Panc1 (cell line): Measurements from ENCODE around the gene ZSWIM7. TPM values are rescaled to one million over a fixed set of nuclear protein-coding genes. Genes with fewer than 3 reads are reported as not detected.

ENCODE experiments used
- ATAC-seq: fragments of 200-7000 bp; cut with Tn5 transposase; 2 replicates; pipeline ENCODE4 v1.9.1; 2020; ENCODE audit warnings: mild to moderate bottlenecking, moderate library complexity
- BruUV-seq: library from RNA; stranded (reverse); fragments of 400-500 nt; replicated peaks from 2 replicates; lab custom pipeline; 2021; lab: Mats Ljungman, UMichigan
- CTCF ChIA-PET: fragments of 300-600 bp; sonication (Branson Sonifier 250); formaldehyde crosslinking; loops from one replicate; lab custom pipeline; 2022; ENCODE audit warnings: antibody characterized with exemption; lab: Charles Lee
- POLR2A ChIA-PET: fragments of 300-600 bp; sonication (Branson Sonifier 250); formaldehyde crosslinking; loops from one replicate; lab custom pipeline; 2022; ENCODE audit warnings: antibody characterized with exemption; lab: Charles Lee
- DNase-seq: peaks from one replicate; pipeline ENCODE4 v3.0.0-alpha.2; 2010; ENCODE audit warnings: low read depth, low spot score
- H3K27ac ChIP-seq: 2 replicates; pipeline ENCODE4 v1.5.1; 2011; ENCODE audit warnings: mild to moderate bottlenecking, low read length, inconsistent platforms
- H3K27me3 ChIP-seq: fragments of 200-500 bp; sonication (Bioruptor generic); 2 replicates; pipeline ENCODE4 v1.6.0; 2014; ENCODE audit warnings: low read length, inconsistent platforms; ENCODE audit not compliant: control insufficient read depth, insufficient read depth
- H3K36me3 ChIP-seq: fragments of 200-500 bp; sonication (Bioruptor generic); 2 replicates; pipeline ENCODE4 v1.5.1; 2014; ENCODE audit warnings: inconsistent platforms, mild to moderate bottlenecking, low read length, moderate library complexity; ENCODE audit not compliant: control insufficient read depth, insufficient read depth
- H3K4me1 ChIP-seq: 2 replicates; pipeline ENCODE4 v1.5.1; 2011; ENCODE audit warnings: inconsistent platforms, mild to moderate bottlenecking, low read length, moderate library complexity; ENCODE audit not compliant: control insufficient read depth, insufficient read depth
- H3K4me3 ChIP-seq, 2 experiments: 2 replicates each; pipeline ENCODE4 v1.5.1; 2011 to 2012; ENCODE audit warnings: low read depth in 2 of 2, low read length in 2 of 2, mild to moderate bottlenecking in 2 of 2, inconsistent platforms in 1 of 2, moderate library complexity in 1 of 2
- H3K9me3 ChIP-seq: fragments of 200-500 bp; sonication (Bioruptor generic); 2 replicates; pipeline ENCODE4 v1.5.1; 2014; ENCODE audit warnings: low read depth, mild to moderate bottlenecking, inconsistent platforms, low read length, moderate library complexity; ENCODE audit not compliant: control insufficient read depth, insufficient read depth
- POLR2AphosphoS5 ChIP-seq: IDR thresholded peaks from 2 replicates; pipeline ENCODE4 v1.6.1; 2012; ENCODE audit warnings: mild to moderate bottlenecking, low read depth, low read length, moderate library complexity
- SIN3A ChIP-seq: IDR thresholded peaks from 2 replicates; pipeline ENCODE4 v1.6.1; 2012; ENCODE audit warnings: low read depth, mild to moderate bottlenecking, low read length, moderate library complexity, borderline replicate concordance; ENCODE audit not compliant: insufficient read depth
- TCF7L2 ChIP-seq: IDR thresholded peaks from 2 replicates; pipeline ENCODE4 v1.6.1; 2011; ENCODE audit warnings: mild to moderate bottlenecking, low read depth, low read length, inconsistent platforms
- in situ Hi-C: cut with HindIII; loops from 2 replicates; pipeline ENCODE4 v1.10.0; 2016; ENCODE audit warnings: low sequenced_read_pairs, low pct_unique_long_range_greater_than_20kb
- intact Hi-C: fragments of 100-400 bp; cut with micrococcal nuclease; formaldehyde crosslinking; loops from one replicate; pipeline ENCODE4 v1.10.0; 2022; ENCODE audit not compliant: unreplicated experiment
- total RNA-seq: library from RNA; stranded (reverse); gene quantifications from one replicate; pipeline ENCODE4 v1.2.1, GENCODE V29; 2021; ENCODE audit not compliant: unreplicated experiment
- TF ChIP-seq, protein P1 (sequence below), 2 experiments: IDR thresholded peaks; 2 replicates each; pipeline ENCODE4 v1.6.1; 2011 to 2012; ENCODE audit warnings: low read depth in 2 of 2, control low read depth in 1 of 2, low read length in 1 of 2, mild to moderate bottlenecking in 1 of 2, moderate library complexity in 1 of 2; ENCODE audit not compliant: insufficient read depth in 1 of 2
- TF ChIP-seq, protein P2 (sequence below): fragments of 450-650 bp; IDR thresholded peaks from 2 replicates; pipeline ENCODE4 v1.5.1; 2017; ENCODE audit warnings: mild to moderate bottlenecking

The ZSWIM7 gene
- total RNA-seq, 1 experiment from 2014 or later, result 17.5 TPM

DNA sequence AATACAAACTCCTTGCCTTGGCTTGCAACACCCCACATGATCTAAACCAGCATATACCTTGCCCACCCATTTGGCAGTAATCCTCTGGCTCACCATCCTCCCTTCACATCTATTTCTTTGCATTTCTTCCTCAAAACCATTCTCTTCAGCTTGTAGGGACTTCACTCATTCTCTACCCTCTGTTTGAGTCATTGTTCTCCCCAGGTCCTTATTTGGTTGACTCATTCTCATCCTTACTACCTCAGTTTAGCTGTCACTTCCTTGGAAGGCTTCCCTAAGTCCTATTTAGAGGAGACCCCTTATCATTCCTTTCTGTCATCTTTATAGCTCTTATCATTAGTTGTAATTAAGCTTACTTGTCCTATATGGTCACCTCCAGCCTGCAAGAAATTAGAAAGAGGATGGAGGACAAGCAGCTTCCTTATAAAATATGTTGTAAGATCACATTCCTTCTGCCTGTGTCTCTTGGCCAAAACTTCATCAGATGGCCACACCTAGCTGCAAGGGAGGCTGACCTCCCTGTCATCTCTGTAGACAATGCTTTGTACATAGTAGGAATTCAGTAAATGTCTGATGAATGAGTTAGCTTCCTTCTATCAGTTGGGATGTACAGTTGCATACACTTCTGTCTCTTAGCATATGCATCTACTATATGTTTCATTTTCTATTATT, 1.9 kb upstream of the ZSWIM7 start:
- Histone ChIP-seq H3K9me3 (peaks cover 4% of the 10 kb centered on the region; the same call in 1 of the 2 replicates), H3K4me1 (peaks cover 5% of the 10 kb centered on the region; the same call in 1 of the 2 replicates), H3K4me3 (peak overlapping the region; percentile 77 to 81), H3K36me3 (peaks cover 33% of the 10 kb centered on the region), H3K27me3 (no peaks in the 10 kb centered on the region), H3K27ac (peak overlapping the region; percentile 85; the same call in 1 of the 2 replicates)
- ATAC-seq (no peak), DNase-seq (no peak)
- ChIA-PET CTCF (no interaction called here), POLR2A (no interaction called here)
- intact Hi-C loops, result no loop called here
- in situ Hi-C loops, result no loop called here
- TF ChIP-seq, protein P1, sequence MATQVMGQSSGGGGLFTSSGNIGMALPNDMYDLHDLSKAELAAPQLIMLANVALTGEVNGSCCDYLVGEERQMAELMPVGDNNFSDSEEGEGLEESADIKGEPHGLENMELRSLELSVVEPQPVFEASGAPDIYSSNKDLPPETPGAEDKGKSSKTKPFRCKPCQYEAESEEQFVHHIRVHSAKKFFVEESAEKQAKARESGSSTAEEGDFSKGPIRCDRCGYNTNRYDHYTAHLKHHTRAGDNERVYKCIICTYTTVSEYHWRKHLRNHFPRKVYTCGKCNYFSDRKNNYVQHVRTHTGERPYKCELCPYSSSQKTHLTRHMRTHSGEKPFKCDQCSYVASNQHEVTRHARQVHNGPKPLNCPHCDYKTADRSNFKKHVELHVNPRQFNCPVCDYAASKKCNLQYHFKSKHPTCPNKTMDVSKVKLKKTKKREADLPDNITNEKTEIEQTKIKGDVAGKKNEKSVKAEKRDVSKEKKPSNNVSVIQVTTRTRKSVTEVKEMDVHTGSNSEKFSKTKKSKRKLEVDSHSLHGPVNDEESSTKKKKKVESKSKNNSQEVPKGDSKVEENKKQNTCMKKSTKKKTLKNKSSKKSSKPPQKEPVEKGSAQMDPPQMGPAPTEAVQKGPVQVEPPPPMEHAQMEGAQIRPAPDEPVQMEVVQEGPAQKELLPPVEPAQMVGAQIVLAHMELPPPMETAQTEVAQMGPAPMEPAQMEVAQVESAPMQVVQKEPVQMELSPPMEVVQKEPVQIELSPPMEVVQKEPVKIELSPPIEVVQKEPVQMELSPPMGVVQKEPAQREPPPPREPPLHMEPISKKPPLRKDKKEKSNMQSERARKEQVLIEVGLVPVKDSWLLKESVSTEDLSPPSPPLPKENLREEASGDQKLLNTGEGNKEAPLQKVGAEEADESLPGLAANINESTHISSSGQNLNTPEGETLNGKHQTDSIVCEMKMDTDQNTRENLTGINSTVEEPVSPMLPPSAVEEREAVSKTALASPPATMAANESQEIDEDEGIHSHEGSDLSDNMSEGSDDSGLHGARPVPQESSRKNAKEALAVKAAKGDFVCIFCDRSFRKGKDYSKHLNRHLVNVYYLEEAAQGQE (IDR thresholded peaks at IDR 0.05; ENCODE audit: insufficient read depth in 1 of 2, low read depth in 2 of 2, low read length in 1 of 2), result no peak
- no peak for TF ChIP-seq TCF7L2
- TF ChIP-seq, protein P2, sequence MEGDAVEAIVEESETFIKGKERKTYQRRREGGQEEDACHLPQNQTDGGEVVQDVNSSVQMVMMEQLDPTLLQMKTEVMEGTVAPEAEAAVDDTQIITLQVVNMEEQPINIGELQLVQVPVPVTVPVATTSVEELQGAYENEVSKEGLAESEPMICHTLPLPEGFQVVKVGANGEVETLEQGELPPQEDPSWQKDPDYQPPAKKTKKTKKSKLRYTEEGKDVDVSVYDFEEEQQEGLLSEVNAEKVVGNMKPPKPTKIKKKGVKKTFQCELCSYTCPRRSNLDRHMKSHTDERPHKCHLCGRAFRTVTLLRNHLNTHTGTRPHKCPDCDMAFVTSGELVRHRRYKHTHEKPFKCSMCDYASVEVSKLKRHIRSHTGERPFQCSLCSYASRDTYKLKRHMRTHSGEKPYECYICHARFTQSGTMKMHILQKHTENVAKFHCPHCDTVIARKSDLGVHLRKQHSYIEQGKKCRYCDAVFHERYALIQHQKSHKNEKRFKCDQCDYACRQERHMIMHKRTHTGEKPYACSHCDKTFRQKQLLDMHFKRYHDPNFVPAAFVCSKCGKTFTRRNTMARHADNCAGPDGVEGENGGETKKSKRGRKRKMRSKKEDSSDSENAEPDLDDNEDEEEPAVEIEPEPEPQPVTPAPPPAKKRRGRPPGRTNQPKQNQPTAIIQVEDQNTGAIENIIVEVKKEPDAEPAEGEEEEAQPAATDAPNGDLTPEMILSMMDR, result no peak
- no peak for TF ChIP-seq POLR2AphosphoS5
- no peak for TF ChIP-seq SIN3A
- BruUV-seq, result no TSS peak

DNA sequence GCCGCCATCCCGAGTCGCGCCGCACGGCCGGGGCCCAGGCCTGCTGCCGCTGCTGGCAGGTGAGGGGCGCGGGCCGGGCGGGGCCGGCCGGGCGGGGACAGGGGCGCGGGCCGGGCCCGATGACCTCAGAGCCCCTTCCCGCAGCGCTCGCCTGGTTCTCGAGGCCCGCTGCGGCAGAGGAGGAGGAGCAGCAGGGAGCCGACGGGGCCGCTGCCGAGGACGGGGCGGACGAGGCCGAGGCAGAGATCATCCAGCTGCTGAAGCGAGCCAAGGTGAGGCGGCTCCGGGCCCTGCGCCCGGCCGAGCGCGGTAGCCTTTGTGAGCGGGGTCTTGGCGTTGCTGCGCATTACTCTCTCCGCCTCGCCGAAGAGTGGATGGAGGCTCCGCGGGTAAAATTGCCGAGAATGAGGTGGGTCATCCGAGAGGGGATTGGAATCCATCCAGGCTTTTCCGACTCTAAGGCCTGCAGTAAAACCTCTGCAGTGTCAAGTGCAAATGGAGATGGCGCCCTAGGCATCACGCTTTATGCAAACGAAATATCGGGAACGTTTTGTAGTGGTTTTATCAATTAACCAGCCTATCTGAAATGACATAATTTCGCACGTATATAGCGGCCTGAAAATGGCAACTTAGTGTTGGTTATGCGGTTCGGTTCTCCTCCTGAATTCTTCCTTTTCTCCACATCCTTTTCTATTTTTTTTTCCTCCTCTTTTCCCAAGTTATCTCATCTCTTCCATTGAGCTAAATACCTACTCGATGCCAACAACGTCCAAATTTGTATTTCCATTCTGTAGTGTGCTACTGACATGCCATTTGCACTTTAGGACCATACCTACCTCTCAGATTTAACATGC, 697 bp upstream of the ZSWIM7 start:
- Histone ChIP-seq H3K9me3 (peaks cover 4% of the 10 kb centered on the region; the same call in 1 of the 2 replicates), H3K27me3 (no peaks in the 10 kb centered on the region), H3K4me3 (peak overlapping the region; percentile 77 to 81), H3K4me1 (peaks cover 5% of the 10 kb centered on the region; the same call in 1 of the 2 replicates), H3K27ac (peak overlapping the region; percentile 85), H3K36me3 (peaks cover 29% of the 10 kb centered on the region)
- no TSS peak for BruUV-seq
- TF ChIP-seq, protein P1 (IDR thresholded peaks at IDR 0.05; ENCODE audit: insufficient read depth in 1 of 2, low read depth in 2 of 2, low read length in 1 of 2), result no peak
- TF ChIP-seq SIN3A (no peak; the same call in 1 of the 2 replicates), POLR2AphosphoS5 (no peak; the same call in 1 of the 2 replicates), TCF7L2 (no peak)
- TF ChIP-seq, protein P2, result no peak
- peak; percentile 64 for ATAC-seq
- intact Hi-C loops (loop anchor here (2.0 to 5.0 kb wide), 2 partner anchors 55 to 173 kb away; partner anchors contain the start of gene ADORA2B), in situ Hi-C loops (no loop called here)
- CTCF ChIA-PET, result no interaction called here
- DNase-seq, result no peak
- POLR2A ChIA-PET, result no interaction called here
